ENCODE results near the gene MUCL3.
A peak's percentile ranks its signal among the peaks of the same experiment; 100 is the strongest.
"Not testable (repeated sequence)": the region's sequence is repeated elsewhere in the genome, so short reads cannot be mapped to it uniquely, and the experiment has no call there.

The MUCL3 gene

DNA sequence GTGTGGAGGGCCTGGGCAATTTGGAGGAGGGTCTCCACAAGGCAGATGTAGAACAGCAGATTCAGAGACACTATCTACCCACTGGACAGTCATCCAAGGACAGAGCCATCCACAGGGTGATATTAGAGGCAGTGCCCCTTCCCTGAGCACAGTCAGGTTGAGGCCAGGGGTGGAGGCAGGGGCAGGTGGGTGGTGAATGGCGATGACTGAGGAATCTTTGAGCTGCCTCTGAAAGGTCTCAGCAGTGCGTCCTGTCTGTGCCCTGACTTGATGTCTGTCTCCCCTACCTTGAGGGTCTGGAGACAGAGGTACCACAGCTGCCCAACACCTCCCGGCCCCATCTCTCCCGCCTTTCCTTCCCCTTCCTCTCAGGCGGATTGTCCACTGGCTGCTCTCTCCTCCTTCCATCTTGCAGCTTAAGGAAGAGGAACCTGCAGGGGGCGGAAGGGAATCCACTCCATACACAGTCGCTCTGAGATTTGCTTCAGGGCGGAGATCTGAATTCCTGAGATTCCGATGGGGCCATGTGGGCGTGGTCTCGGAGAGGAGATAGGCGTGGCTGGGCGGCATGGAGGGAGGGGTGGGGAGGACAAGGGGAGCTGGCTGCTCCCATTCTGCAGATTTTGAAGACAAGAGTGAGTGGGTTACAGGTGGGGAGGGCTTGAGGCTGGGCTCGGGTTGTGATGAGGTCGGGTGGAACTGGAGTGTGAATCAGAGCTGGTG lies 1.7 kb downstream of the MUCL3 start:
- DNase-seq: no peak

DNA sequence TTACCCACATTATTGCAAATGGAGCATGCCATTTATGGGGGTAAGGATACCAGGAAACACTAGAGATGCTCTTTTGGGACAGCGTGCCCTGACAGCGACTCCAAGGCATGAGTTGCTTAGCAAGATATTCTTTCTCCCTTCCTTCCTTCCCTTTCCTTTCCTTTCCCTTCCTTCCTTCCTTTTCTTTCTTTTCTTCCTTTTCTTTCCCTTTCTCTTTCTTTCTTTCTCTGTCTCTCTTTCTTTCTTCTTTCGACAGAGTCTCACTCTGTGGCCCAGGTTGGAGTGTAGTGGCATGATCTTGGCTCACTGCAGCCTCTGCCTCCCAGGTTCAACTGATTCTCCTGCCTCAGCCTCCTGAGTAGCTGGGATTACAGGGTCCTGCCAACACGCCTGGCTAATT lies 3.3 kb downstream of the MUCL3 start:
- DNase-seq: no peak

DNA sequence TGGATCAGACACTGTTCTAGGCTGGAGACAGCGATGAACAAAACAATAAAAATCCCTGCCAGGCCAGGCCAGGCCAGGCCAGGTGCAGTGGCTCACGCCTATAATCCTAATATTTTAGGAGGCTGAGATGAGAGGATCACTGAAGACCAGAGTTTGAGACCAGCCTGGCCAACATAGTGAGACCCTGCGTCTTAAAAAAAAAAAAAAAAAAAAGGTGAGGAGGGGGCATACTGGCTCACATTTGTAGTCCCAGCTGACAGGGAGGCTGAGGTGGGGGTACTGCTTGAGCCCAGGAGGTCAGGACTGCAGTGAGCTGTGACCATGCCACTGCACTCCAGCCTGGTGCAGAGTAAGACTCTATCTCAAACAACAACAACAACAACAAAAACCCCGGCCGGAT lies 4.5 kb downstream of the MUCL3 start:
- DNase-seq: no peak

DNA sequence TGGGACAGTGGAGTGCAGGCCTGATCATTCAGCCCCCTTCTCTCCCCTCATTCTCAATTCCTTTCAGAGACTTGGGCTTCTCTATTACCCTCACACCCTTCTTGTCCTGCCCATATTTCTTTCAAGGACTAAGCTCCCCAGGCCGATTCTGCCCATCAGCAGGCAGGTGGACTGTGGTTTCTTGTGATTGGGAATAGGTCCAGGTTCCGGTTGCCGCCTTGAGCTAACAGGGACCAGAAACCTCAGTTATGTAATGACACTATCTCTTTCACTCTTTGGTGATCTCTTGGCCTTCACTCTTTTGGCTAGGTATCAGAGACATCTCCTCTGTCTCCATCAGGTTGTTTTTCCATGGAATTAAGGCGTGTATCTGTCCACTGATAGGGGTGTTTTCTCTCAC lies 6.5 kb downstream of the MUCL3 start:
- DNase-seq: no peak

DNA sequence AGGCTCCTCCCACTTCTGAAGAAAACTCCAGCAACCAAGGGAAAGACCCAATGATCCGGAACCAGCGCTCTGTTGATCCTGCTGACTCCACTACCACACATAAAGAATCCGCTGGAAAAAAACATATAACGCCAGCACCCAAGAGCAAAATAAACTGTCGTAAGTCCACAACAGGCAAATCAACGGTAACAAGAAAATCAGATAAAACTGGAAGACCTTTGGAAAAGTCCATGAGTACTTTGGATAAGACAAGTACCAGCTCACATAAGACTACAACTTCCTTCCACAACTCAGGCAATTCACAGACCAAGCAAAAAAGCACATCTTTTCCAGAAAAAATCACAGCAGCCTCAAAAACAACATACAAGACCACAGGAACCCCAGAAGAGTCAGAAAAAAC lies 8.0 kb downstream of the MUCL3 start:
- no peak for DNase-seq

DNA sequence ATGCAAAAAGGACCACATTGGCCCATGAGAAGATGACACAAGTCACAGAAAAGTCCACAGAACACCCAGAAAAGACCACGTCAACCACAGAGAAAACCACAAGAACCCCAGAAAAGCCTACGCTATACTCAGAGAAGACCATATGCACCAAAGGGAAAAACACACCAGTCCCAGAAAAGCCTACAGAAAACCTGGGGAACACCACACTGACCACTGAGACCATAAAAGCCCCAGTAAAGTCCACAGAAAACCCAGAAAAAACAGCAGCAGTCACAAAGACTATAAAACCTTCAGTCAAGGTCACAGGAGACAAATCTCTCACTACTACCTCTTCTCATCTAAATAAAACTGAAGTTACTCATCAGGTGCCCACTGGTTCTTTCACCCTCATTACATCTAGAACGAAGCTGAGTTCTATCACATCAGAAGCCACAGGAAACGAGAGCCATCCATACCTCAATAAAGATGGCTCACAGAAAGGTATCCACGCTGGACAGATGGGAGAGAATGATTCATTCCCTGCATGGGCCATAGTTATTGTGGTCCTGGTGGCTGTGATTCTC lies 11.2 kb downstream of the MUCL3 start:
- DNase-seq: no peak

DNA sequence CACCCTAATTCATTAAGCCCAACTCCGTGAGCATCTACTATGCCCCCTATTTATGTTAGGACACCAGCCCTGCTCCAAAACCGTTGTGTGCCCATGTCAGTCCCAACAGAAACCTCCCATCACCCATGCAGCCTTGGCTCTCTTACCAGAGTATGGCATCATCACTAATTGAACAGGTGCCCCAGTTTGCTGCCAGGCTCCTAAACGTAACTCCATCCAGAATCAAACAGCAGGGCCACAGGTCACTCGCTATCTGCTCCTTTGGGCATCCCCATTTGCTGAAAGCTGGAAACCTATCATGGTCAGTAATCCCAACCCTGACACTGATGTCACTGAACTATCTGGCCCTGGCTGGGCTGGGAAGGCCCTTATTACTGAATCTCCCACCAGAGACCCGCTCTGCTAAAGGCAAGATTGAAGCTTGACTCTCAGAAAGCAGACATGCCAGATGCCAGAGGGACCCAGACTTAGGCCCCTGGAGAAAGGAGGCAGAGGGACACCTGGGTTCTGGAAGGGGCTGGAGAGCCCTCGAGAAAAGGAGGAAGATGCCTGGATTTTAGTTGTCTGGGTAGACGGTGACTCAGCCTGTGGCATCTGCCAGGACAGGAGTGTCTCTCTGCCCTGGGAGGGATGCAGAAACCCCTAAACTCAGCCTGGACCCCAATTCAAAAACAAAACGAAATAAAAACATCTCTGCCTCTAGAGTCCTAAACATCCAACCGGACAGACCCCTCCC lies 14.0 kb downstream of the MUCL3 start:
- DNase-seq: no peak

DNA sequence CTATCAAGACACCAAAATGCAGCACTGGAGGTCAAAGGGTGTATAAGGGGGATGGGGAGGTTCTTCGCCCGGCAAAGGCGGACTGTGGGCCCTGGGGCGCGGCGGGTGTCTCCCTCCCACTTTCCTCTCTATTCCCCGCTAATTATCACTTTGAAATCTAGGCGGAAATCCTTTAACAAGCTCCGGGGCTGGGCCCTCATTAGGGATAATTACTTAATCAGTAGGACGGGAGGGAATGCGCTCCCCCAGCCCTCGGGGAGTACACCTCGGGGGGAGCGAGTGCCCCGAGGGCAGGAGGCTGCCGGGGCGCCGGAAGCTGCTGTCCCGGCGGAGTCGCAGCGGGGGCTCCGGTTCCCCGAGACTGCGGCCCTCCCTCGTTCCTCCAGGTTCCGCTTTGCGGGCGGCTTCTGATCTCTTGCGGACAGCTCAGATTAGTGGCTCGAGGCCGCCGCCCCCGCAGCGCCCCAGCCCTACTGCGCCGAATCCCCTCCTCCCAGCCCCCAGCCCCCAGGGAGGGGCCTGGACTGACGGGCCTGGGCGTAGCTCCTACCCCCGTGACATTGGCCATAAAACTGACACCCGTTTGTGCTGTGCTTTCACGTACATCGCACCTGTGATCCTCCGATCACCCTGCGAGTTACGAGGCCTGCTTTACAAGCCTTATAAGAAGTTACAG lies 14.7 kb downstream of the MUCL3 start:
- peak; percentile 14 to 52 for DNase-seq

DNA sequence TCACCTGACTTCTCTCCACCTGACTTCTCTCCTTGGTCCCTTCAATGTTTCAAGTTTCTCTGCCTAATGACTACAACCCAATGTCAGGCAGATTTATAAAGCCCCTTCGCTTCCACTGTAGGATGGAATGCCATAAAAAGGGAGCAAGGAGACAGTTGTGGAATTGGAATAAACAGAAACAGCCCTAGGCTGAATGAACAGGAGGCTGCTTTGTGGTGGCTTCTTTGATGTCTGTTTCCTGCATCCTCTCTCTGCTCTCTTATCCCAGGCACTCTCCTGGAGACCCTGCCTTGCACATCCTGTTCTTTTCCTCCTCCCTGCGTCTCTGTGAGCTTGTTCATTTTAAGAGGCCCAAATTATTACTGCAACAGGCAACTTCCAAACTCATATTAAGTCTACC lies 16.9 kb downstream of the MUCL3 start:
- DNase-seq: no peak

DNA sequence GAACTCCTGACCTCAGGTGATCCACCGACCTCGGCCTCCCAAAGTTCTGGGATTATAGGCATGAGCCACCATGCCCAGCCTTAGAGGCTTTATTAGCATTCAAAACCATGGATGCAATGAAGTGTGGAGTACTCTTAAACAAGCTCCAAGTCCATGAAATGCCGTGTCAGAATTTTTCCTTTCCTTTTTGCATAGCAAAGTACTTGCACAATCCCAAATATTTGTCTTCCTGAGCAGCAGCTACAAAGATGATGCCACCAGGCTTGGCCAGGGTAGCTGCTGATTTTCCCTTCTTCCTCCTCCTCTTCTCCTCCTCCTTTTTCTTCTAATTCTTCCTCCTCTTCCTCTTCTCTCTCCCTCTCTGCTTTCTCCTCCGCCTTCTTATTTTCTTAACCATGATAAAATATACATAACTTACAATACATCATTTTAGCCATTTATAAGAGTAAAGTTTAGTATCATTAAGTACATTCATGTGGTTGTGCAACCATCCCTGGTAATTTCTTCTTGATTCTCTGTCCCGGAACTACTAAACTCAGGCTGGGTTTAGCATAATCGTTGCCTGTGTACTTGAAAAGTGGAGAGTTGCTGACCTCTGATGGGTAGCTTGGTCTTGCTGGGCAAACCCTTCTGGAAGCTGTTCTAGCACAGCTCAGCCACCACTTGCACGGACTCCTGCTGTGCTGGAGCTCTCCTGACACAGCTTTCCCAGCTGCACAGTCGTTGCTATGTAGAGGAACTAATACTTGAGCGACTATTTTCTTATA lies 20.3 kb downstream of the MUCL3 start:
- DNase-seq: no peak

DNA sequence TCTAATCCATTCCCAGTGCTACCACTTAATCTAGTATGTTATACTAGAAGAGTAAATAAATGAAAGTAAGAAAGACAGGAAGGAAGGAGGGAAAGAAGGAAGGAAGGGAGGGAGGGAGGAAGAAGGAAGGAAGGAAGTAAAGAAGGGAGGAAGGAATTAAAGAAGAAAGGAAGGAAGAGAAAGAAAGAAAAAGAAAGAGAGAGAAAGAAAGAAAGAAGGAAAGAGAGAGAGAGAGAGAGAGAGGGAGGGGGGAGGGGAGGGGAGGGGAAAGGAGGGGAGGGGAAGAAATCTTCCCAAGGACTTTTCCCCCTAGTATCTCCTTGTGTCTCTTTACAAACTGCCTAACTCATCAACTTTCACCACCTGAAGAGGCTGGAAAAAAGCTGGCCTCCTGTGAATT lies 21.9 kb downstream of the MUCL3 start:
- DNase-seq: no peak

DNA sequence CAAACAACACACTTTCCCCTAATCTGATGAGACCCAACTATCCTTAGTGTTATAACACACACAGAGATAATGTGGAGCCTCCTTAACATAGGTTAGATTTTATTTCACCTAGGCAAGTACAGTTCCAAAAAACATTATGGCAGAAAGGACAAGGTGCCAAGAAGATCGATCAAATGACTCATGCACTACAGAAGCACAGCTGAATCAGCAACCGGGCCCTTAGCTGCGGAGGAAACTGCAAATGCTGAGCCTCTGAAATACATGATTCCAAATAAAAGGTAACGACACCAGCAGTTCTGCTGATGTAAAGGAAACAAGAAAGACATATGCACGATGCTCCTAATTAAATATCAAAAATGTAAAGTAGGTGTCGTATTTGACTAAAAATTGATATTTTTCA lies 22.9 kb downstream of the MUCL3 start:
- DNase-seq: no peak

DNA sequence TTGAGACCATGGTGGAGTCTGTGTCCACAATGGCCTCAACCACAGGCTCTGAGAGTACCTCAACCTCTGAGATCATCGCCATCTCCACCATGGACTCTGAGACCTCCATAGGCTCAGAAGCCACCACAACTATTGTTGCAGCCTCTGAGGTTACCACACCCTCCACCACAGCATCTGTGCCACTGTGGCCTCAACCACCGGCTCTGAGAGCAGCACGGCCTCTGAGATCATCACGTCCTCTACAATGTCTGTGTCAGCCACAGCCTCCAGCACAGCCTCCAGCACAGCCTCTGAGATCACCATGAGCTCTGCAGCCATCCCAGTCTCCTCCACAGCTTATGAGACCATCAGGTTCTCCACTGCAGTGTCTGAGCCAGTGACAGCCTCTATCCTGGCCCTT lies 23.3 kb downstream of the MUCL3 start:
- DNase-seq: no peak

DNA sequence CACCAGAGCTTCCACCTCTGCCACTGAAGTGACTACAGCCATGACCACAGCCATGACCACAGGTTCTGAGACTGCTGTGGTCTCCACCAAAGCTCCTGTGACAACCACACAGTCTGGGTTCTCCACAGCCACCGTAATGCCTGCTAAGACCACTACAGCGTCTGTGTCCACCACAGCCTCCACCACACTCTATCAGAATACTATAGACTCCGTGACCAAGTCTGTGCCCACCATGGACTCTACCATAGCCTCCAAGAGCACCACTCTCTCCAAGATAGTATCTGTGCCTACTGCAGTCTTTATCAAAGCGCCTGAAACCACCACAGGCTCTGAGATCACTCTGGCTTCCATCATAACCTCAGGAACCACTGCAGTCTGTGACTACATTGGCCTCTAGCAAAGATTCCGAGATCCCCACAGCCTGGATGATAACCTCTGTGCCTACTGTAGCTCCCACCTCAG lies 24.4 kb downstream of the MUCL3 start:
- no peak for DNase-seq

DNA sequence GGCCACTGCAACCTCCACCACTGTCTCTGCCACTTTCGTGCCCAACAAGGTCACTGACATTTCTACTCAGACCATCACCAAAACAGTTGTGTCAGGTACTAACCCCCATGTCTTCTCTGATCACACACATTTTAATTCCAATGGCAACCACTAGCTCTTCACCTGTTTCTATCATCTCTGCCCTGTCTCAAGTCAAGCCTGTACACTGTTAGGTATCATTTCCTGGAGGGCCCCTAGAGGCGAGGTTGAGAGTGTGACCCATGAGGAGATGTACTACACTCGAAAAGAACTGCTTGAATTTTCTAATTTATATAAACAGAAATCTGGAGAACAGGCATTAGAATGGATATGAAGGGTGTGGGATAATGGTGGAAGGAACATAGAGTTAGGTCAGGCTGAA lies 25.4 kb downstream of the MUCL3 start:
- no peak for DNase-seq

DNA sequence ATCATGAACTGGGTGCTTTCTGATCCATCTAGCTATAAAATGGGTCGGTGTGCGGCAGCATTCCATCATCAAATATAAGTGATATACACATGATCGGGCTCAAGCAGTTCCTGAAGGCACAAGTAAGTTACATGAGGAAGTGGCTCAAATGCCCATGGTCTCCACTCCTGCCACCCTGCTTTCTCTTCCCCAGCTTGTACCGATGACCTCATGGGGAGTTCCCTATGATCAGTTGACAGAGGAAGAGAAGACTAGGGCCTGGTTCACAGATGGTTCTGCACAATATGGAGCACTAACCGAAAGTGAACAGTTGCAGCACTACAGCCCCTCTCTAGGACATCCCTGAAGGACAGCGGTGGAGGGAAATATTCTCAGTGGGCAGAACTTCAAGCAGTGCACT lies 28.4 kb downstream of the MUCL3 start:
- not testable (repeated sequence) for DNase-seq

DNA sequence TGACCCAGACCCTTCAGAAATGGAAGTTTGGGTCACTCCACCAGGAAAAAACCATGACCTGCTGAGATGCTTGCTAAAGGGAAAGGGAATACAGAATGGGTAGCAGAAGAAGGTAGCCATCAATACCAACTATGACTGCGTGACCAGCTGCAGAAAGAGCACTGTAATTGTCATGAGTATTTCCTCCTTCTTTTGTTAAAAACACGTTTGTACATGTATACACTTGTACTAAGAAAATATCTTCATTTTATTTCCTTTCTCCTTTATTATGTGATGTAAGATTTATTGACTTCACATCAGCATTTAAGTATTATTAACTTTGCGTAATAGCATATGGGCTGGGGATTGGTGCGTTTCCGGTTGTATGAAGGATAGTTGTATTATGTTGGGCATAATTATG lies 30.2 kb downstream of the MUCL3 start:
- DNase-seq: no peak

DNA sequence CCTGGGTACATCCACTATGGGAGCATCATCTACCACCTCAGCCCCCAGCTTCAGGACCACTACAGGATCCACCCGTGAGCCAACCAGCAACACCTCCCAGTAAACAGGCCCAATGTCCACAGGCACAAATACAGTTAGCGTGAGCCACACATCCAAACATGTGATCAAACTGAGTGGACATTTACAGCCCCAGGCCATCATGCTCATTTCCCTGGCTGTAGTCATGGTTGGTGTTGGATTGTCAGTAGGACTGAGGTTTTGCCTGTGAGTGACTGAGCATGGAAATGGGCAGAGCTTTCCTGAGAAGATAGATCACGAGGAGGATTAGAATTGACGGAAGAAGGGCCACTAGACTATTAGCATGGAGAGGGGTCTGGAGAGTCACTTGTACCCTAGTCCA lies 32.0 kb downstream of the MUCL3 start:
- no peak for DNase-seq

DNA sequence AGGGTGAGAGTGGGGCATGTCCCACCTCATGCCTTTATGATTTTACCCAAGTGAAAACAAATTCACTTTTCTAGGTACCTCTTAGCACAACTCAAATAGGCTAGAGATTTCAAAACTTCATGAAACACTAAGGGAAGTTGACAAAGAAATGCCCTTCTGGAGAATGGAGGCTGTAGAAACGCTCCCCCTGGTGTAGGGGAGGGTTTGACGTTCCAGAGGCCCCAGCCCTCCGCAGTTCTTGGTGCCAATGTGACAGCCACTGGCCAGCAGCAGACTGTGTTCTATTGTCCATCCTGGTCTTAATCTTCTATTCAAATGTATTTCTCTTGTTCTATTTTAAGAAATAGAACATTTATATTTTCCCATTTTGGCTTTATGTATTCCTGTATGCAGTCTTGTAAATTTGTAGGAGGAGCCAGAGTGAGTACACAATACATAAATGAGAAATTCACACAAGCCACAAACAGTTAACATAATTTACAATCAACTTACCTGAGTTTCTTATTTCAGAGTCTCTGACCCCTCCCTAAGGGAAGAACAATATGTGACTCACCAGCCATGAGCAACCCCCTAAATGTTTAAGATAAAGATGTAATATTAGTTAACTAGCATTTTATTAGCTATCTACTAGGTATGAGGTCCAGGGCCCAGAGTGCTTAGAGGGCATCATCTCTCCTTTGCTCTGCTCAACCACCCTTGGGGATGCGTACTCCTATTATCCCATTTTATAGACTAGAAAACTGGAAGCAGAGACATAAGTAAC lies 33.9 kb downstream of the MUCL3 start:
- DNase-seq: no peak

DNA sequence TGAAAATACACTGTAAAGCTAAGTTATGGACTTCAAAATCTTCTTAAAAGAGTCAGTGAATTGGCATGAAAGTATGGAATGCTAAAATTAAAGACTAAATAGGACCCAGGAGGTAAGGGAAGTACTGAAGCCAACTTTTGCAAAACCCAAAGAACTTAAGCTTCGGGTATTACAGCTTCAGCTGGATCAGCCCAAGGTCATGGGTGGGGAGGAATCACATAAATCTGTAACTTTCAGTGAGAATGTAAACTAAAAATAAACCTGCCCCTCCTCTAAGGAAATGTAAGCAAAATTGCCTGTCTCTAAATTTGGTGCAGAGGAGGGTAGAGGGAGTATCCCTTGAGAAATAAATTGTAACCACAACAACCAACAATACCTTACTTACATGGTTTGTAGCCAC lies 38.4 kb downstream of the MUCL3 start:
- DNase-seq: no peak

DNA sequence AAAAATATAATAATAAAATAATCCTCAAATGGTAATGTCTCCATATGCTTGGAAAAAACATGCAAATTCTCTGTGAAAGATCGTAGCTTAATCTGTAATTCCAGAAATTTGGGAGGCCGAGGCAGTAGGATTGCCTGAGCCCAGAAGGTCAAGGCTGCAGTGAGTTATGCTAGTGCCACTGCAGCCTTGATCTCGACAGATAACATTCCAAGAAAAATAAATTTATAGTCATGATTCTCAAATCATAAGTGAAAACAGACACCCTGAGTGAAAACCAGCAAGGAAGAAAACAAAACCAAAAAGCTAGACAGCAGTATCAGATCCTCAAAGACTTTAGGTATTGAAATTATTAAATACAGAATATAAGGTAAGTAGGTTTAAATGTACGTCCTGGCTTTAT lies 38.9 kb downstream of the MUCL3 start:
- DNase-seq: no peak
